ENCODE results near the gene ADAMTSL4.

Gene ADAMTSL4

GRCh38 chr1:150535511-150536287 lies 13.5 kb upstream of the ADAMTSL4 start:
- Mint-ChIP-seq H3K4me1 (peaks cover 37% of the 10 kb centered on the region), H3K36me3 (ENCODE audit: low read depth) (no peaks in the 10 kb centered on the region), H3K4me3 (no peak overlapping the region), H3K27me3 (ENCODE audit: low read depth, poor library complexity) (no peaks in the 10 kb centered on the region), H3K9me3 (no peaks in the 10 kb centered on the region), H3K27ac (no peak overlapping the region)
- no peak for DNase-seq
- no peak for TF ChIP-seq CTCF (IDR thresholded peaks at IDR 0.05)

GRCh38 chr1:150536836-150537731 lies 12.1 kb upstream of the ADAMTSL4 start:
- no peaks in the 10 kb centered on the region for H3K36me3 Mint-ChIP-seq (ENCODE audit: low read depth)
- no peak overlapping the region for H3K4me3 Mint-ChIP-seq
- peaks cover 33% of the 10 kb centered on the region for H3K4me1 Mint-ChIP-seq
- H3K27ac Mint-ChIP-seq = peak overlapping the region; percentile 68
- no peak for DNase-seq
- no peak for TF ChIP-seq CTCF (IDR thresholded peaks at IDR 0.05)
- H3K27me3 Mint-ChIP-seq (ENCODE audit: low read depth, poor library complexity) = peaks cover 1% of the 10 kb centered on the region
- H3K9me3 Mint-ChIP-seq = no peaks in the 10 kb centered on the region

GRCh38 chr1:150537732-150538684 lies 11.2 kb upstream of the ADAMTSL4 start:
- Mint-ChIP-seq H3K36me3 (ENCODE audit: low read depth) (no peaks in the 10 kb centered on the region), H3K27ac (peak overlapping the region; percentile 83), H3K27me3 (ENCODE audit: low read depth, poor library complexity) (peaks cover 5% of the 10 kb centered on the region), H3K4me1 (peaks cover 24% of the 10 kb centered on the region), H3K9me3 (no peaks in the 10 kb centered on the region), H3K4me3 (no peak overlapping the region)
- no peak for DNase-seq
- no peak for TF ChIP-seq CTCF (IDR thresholded peaks at IDR 0.05)

- Mint-ChIP-seq H3K4me1 (peaks cover 25% of the 10 kb centered on the region), H3K4me3 (no peak overlapping the region), H3K9me3 (no peaks in the 10 kb centered on the region), H3K36me3 (ENCODE audit: low read depth) (no peaks in the 10 kb centered on the region), H3K27ac (no peak overlapping the region), H3K27me3 (ENCODE audit: low read depth, poor library complexity) (peaks cover 14% of the 10 kb centered on the region)
- TF ChIP-seq CTCF (IDR thresholded peaks at IDR 0.05) = no peak
- DNase-seq = no peak
Observed at GRCh38 chr1:150543500-150544143, 5.6 kb upstream of the ADAMTSL4 start.

- H3K4me1 Mint-ChIP-seq = peaks cover 20% of the 10 kb centered on the region
- peaks cover 16% of the 10 kb centered on the region for H3K27me3 Mint-ChIP-seq (ENCODE audit: low read depth, poor library complexity)
Observed at GRCh38 chr1:150544204-150544603, 5.0 kb upstream of the ADAMTSL4 start.

More at GRCh38 chr1:150544204-150544603, 5.0 kb upstream of the ADAMTSL4 start:
- Mint-ChIP-seq H3K9me3 (no peaks in the 10 kb centered on the region), H3K36me3 (ENCODE audit: low read depth) (no peaks in the 10 kb centered on the region), H3K27ac (no peak overlapping the region), H3K4me3 (no peak overlapping the region)
- no peak for TF ChIP-seq CTCF (IDR thresholded peaks at IDR 0.05)
- no peak for DNase-seq
